Neuronal stem cell (in vitro differentiated cells): ENCODE measurements around the gene NPC2.

Experiments
- DNase-seq: peaks from one replicate; pipeline ENCODE4 v3.0.0-alpha.2; 2013; ENCODE audit warnings: low spot score
- H2AFZ ChIP-seq: one replicate; pipeline ENCODE4 v1.6.1; 2013; ENCODE audit warnings: mild to moderate bottlenecking, low read length, inconsistent platforms
- H2AK5ac ChIP-seq: 2 replicates; pipeline ENCODE4 v1.6.1; 2013; ENCODE audit warnings: low read depth, mild to moderate bottlenecking, inconsistent platforms, low read length, moderate library complexity, mixed read lengths
- H2BK120ac ChIP-seq: 2 replicates; pipeline ENCODE4 v1.6.1; 2013; ENCODE audit warnings: low read depth, mild to moderate bottlenecking, inconsistent platforms, low read length, moderate library complexity, mixed read lengths
- H2BK12ac ChIP-seq: one replicate; pipeline ENCODE4 v1.6.1; 2013; ENCODE audit warnings: low read length, inconsistent platforms
- H2BK15ac ChIP-seq: 2 replicates; pipeline ENCODE4 v1.6.1; 2013; ENCODE audit warnings: mild to moderate bottlenecking, low read length, inconsistent platforms, mixed read lengths
- H2BK5ac ChIP-seq: one replicate; pipeline ENCODE4 v1.6.1; 2013; ENCODE audit warnings: inconsistent platforms, mild to moderate bottlenecking, low read length, moderate library complexity
- H3K14ac ChIP-seq: one replicate; pipeline ENCODE4 v1.6.1; 2013; ENCODE audit warnings: low read length, inconsistent platforms
- H3K18ac ChIP-seq: 2 replicates; pipeline ENCODE4 v1.6.1; 2013; ENCODE audit warnings: low read length, inconsistent platforms
- H3K23ac ChIP-seq: 2 replicates; pipeline ENCODE4 v1.6.1; 2013; ENCODE audit warnings: low read depth, mild to moderate bottlenecking, mixed read lengths, low read length, inconsistent platforms; ENCODE audit not compliant: poor library complexity
- H3K27ac ChIP-seq: replicated peaks from 3 replicates; pipeline ENCODE4 v1.5.1; 2013; ENCODE audit warnings: low read length, inconsistent platforms
- H3K27me3 ChIP-seq, 3 experiments: 2 replicates each; pipeline ENCODE4 v1.6.1; 2013; ENCODE audit warnings: low read length in 3 of 3, mild to moderate bottlenecking in 2 of 3, inconsistent platforms in 1 of 3, low read depth in 1 of 3, mixed read lengths in 1 of 3, moderate library complexity in 1 of 3; ENCODE audit not compliant: control insufficient read depth in 3 of 3, insufficient read depth in 3 of 3
- H3K36me3 ChIP-seq, 2 donors: replicated peaks in 1 of 2; 2 replicates each; pipeline ENCODE4 v1.6.1; 2013; ENCODE audit warnings: low read length in 2 of 2; ENCODE audit not compliant: control insufficient read depth in 2 of 2, insufficient read depth in 2 of 2
- H3K4ac ChIP-seq: 2 replicates; pipeline ENCODE4 v1.6.1; 2013; ENCODE audit warnings: inconsistent platforms, mild to moderate bottlenecking, low read length, moderate library complexity
- H3K4me1 ChIP-seq, 2 donors: 1 replicate in 1 of 2; 2 replicates in 1 of 2; pipeline ENCODE4 v1.6.1; 2013; ENCODE audit warnings: low read length in 2 of 2, low read depth in 1 of 2; ENCODE audit not compliant: control insufficient read depth in 2 of 2, insufficient read depth in 1 of 2
- H3K4me2 ChIP-seq: one replicate; pipeline ENCODE4 v1.6.1; 2013; ENCODE audit warnings: mild to moderate bottlenecking, low read length, inconsistent platforms; ENCODE audit not compliant: insufficient read depth, poor library complexity, severe bottlenecking
- H3K4me3 ChIP-seq, 2 donors: 2 replicates each; pipeline ENCODE4 v1.5.1; 2013; ENCODE audit warnings: low read length in 2 of 2, mild to moderate bottlenecking in 2 of 2, inconsistent platforms in 1 of 2, moderate library complexity in 1 of 2
- H3K79me1 ChIP-seq: one replicate; pipeline ENCODE4 v1.6.1; 2013; ENCODE audit warnings: low read depth, mild to moderate bottlenecking, inconsistent platforms, low read length, moderate library complexity
- H3K9ac ChIP-seq: one replicate; pipeline ENCODE4 v1.6.1; 2013; ENCODE audit warnings: mild to moderate bottlenecking, low read depth, low read length, inconsistent platforms; ENCODE audit not compliant: poor library complexity
- H3K9me3 ChIP-seq, 2 donors: replicated peaks in 1 of 2; 2 replicates each; pipeline versions ENCODE3 to v1.6.1; 2013; ENCODE audit warnings: low read length in 2 of 2, mild to moderate bottlenecking in 2 of 2, inconsistent platforms in 1 of 2, low read depth in 1 of 2, mixed read lengths in 1 of 2, moderate library complexity in 1 of 2; ENCODE audit not compliant: control insufficient read depth in 2 of 2, insufficient read depth in 1 of 2
- H4K8ac ChIP-seq: one replicate; pipeline ENCODE4 v1.6.1; 2013; ENCODE audit warnings: low read depth, mild to moderate bottlenecking, inconsistent platforms, low read length, moderate library complexity
- H4K91ac ChIP-seq: one replicate; pipeline ENCODE4 v1.6.1; 2013; ENCODE audit warnings: low read length, low read depth, mild to moderate bottlenecking, inconsistent platforms; ENCODE audit not compliant: poor library complexity
- WGBS, 2 donors: extraction: QIAGEN DNeasy Blood & Tissue Kit; methylation state at CpG; one replicate each; pipeline ENCODE4 v1.1.7; 2013; ENCODE audit warnings: missing lambda C conversion rate in 2 of 2, mixed read lengths in 1 of 2; ENCODE audit not compliant: insufficient read length in 2 of 2, insufficient replicate concordance in 1 of 2; ENCODE audit errors: extremely low coverage in 2 of 2; 5-methylcytosine and 5-hydroxymethylcytosine counted together

Gene NPC2

DNA sequence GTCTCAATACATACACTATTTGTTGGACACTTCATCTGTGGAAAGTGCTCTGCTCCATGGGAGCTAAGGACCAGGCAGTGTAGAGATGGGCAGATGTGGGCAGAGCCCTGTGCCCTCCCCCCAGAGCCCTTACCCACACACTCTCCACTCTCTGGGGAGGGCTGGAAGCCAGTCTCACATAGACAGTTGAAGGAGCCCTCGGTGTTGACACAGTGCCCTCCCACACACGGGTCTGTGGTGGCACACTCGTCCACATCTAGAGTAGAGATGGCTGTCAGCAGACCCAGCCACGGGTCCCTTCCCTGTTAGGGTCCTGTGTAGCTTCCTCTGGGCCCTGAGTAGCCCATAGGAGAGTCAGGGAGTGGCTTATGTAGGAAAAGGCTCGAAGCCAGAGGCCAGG, 14.7 kb upstream of the NPC2 start:
- no peaks in the 10 kb centered on the region for H3K9me3 ChIP-seq
- H2AFZ ChIP-seq: no peak overlapping the region
- peak overlapping the region; percentile 97 for H2AK5ac ChIP-seq
- no peak overlapping the region for H4K91ac ChIP-seq
- H3K27ac ChIP-seq: no peak overlapping the region
- H2BK15ac ChIP-seq: no peak overlapping the region
- no peaks in the 10 kb centered on the region for H3K36me3 ChIP-seq
- H4K8ac ChIP-seq: no peak overlapping the region
- no peak overlapping the region for H3K4me3 ChIP-seq
- H2BK120ac ChIP-seq: no peak overlapping the region
- DNase-seq: no peak
- no peaks in the 10 kb centered on the region for H3K79me1 ChIP-seq
- no peak overlapping the region for H3K14ac ChIP-seq
- no CpG with 5 or more reads among the region's 5 CpGs for WGBS, 2 donors
- no peak overlapping the region for H3K23ac ChIP-seq
- no peak overlapping the region for H2BK12ac ChIP-seq
- no peak overlapping the region for H3K9ac ChIP-seq
- H3K4me2 ChIP-seq: no peak overlapping the region
- no peak overlapping the region for H3K18ac ChIP-seq
- H3K27me3 ChIP-seq: no peaks in the 10 kb centered on the region
- no peak overlapping the region for H3K4ac ChIP-seq
- H2BK5ac ChIP-seq: no peak overlapping the region
- H3K4me1 ChIP-seq: peaks cover 20 to 32% of the 10 kb centered on the region in 2 donors

GRCh38 chr14:74507085-74507484, 14.0 kb upstream of the NPC2 start:
- H2BK5ac ChIP-seq: no peak overlapping the region
- H3K9ac ChIP-seq: no peak overlapping the region
- no peak for DNase-seq
- no peaks in the 10 kb centered on the region for H3K79me1 ChIP-seq
- peak overlapping the region; percentile 25 for H2BK12ac ChIP-seq
- no CpG with 5 or more reads among the region's 8 CpGs for WGBS, 2 donors
- H3K18ac ChIP-seq: no peak overlapping the region
- H3K4me1 ChIP-seq: peaks cover 20 to 32% of the 10 kb centered on the region in 2 donors
- H4K91ac ChIP-seq: no peak overlapping the region
- H3K9me3 ChIP-seq: no peaks in the 10 kb centered on the region
- H3K4ac ChIP-seq: no peak overlapping the region
- no peak overlapping the region for H3K23ac ChIP-seq
- no peaks in the 10 kb centered on the region for H3K36me3 ChIP-seq
- H3K27me3 ChIP-seq: no peaks in the 10 kb centered on the region
- no peak overlapping the region for H3K14ac ChIP-seq
- H3K27ac ChIP-seq: no peak overlapping the region
- no peak overlapping the region for H3K4me3 ChIP-seq
- H2AFZ ChIP-seq: no peak overlapping the region
- H2BK15ac ChIP-seq: no peak overlapping the region
- no peak overlapping the region for H4K8ac ChIP-seq
- H3K4me2 ChIP-seq: no peak overlapping the region
- no peak overlapping the region for H2BK120ac ChIP-seq
- H2AK5ac ChIP-seq: no peak overlapping the region

DNA sequence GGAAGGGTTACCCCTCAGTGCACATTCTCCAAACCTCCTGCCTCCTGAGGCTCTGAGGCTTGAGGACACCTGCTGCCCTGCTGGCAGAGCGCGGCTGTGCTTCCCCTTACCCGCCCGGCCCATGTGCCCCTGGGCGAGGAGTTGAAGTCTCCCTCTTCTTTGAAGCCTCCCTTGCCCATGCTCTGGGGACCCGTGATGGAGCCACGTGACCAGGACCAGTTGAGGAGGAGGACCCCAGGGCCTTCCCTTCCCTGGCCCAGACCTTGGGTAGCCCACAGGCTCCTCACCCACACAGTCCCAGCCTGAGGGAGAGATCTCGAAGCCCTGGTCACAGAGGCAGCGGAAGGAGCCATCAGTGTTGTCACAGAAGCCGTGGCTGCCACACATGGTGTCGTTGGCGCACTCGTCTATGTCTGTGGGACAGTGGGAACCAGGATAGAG, 13.3 kb upstream of the NPC2 start:
- no peak overlapping the region for H4K8ac ChIP-seq

DNA sequence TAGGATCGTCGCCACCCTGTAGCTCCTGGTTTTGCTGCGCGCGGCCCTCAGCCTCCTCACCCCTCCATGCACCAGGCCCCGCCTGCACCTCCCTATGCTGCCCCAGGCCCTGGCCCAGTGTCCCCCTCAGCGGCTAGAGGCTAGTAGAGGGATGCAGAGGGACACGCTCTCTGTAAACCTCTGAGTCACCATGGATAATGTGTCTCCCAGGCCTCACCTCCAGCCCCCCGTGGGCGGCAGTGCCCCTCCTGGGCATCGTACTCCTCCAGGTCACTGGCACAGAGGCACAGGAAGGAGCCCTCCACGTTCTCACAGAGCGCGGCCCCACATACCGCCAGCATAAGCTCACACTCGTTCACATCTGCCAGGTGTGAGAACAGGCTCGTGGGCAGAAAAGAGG, 12.7 kb upstream of the NPC2 start:
- H4K8ac ChIP-seq: no peak overlapping the region
- no peak overlapping the region for H2BK5ac ChIP-seq
- no peak overlapping the region for H3K4me2 ChIP-seq
- peaks cover 22 to 31% of the 10 kb centered on the region in 2 donors for H3K4me1 ChIP-seq
- peak overlapping the region; percentile 73 for H3K9ac ChIP-seq
- H2AK5ac ChIP-seq: peak overlapping the region; percentile 39
- no peak overlapping the region for H4K91ac ChIP-seq
- H3K36me3 ChIP-seq: no peaks in the 10 kb centered on the region
- H3K4ac ChIP-seq: no peak overlapping the region
- no peak overlapping the region for H3K27ac ChIP-seq
- H2BK120ac ChIP-seq: no peak overlapping the region
- H3K18ac ChIP-seq: peak overlapping the region; percentile 60
- no CpG with 5 or more reads among the region's 17 CpGs for WGBS, 2 donors
- H3K23ac ChIP-seq: peak overlapping the region; percentile 35
- no peak for DNase-seq
- H2BK15ac ChIP-seq: peak overlapping the region; percentile 76
- no peak overlapping the region for H2BK12ac ChIP-seq
- no peak overlapping the region for H2AFZ ChIP-seq
- no peak overlapping the region for H3K4me3 ChIP-seq
- H3K9me3 ChIP-seq: no peaks in the 10 kb centered on the region
- no peaks in the 10 kb centered on the region for H3K79me1 ChIP-seq
- H3K14ac ChIP-seq: no peak overlapping the region
- H3K27me3 ChIP-seq: no peaks in the 10 kb centered on the region

More for the DNA sequence above, 13.3 kb upstream of the NPC2 start:
- H2BK12ac ChIP-seq: peak overlapping the region; percentile 85
- no peak overlapping the region for H2AFZ ChIP-seq
- no peaks in the 10 kb centered on the region for H3K27me3 ChIP-seq
- H4K91ac ChIP-seq: no peak overlapping the region
- no peaks in the 10 kb centered on the region for H3K36me3 ChIP-seq
- H3K4me3 ChIP-seq: no peak overlapping the region
- no peak overlapping the region for H3K23ac ChIP-seq
- no peak overlapping the region for H3K14ac ChIP-seq
- peak overlapping the region; percentile 36 for H3K9ac ChIP-seq
- H2BK120ac ChIP-seq: no peak overlapping the region
- H2BK5ac ChIP-seq: peak overlapping the region; percentile 56
- no peak overlapping the region for H3K4me2 ChIP-seq
- no peak for DNase-seq
- no peaks in the 10 kb centered on the region for H3K79me1 ChIP-seq
- H3K18ac ChIP-seq: peak overlapping the region; percentile 30
- WGBS, 2 donors: no CpG with 5 or more reads among the region's 13 CpGs
- H2AK5ac ChIP-seq: peak overlapping the region; percentile 45
- peak overlapping the region; percentile 19 for H2BK15ac ChIP-seq
- no peaks in the 10 kb centered on the region for H3K9me3 ChIP-seq
- H3K4me1 ChIP-seq: peaks cover 23 to 33% of the 10 kb centered on the region in 2 donors
- H3K27ac ChIP-seq: no peak overlapping the region
- H3K4ac ChIP-seq: no peak overlapping the region
